GM13977 (cell line): Measurements from ENCODE around the gene ITSN1.

Experiments used
- DNase-seq: peaks from one replicate; pipeline ENCODE4 v3.0.0; 2012; ENCODE audit warnings: low spot score
- in situ Hi-C: fragments of 300-500 bp; cut with MboI; formaldehyde crosslinking; loops from one replicate; pipeline ENCODE4 v1.12.0; 2022; ENCODE audit warnings: low sequenced_read_pairs, low pct_unique_long_range_greater_than_20kb, mixed read lengths, inconsistent platforms; ENCODE audit not compliant: unreplicated experiment
- TF ChIP-seq, protein P1 (sequence below): IDR thresholded peaks from 2 replicates; pipeline ENCODE4 v1.5.1; 2012; ENCODE audit warnings: mild to moderate bottlenecking, control low read depth; ENCODE audit not compliant: insufficient read depth; ENCODE audit errors: extremely low read depth, missing control alignments

Gene ITSN1

GRCh38 chr21:33734291-33734690, 92.0 kb downstream of the ITSN1 start:
- in situ Hi-C loops: no loop called here
- TF ChIP-seq, protein P1, sequence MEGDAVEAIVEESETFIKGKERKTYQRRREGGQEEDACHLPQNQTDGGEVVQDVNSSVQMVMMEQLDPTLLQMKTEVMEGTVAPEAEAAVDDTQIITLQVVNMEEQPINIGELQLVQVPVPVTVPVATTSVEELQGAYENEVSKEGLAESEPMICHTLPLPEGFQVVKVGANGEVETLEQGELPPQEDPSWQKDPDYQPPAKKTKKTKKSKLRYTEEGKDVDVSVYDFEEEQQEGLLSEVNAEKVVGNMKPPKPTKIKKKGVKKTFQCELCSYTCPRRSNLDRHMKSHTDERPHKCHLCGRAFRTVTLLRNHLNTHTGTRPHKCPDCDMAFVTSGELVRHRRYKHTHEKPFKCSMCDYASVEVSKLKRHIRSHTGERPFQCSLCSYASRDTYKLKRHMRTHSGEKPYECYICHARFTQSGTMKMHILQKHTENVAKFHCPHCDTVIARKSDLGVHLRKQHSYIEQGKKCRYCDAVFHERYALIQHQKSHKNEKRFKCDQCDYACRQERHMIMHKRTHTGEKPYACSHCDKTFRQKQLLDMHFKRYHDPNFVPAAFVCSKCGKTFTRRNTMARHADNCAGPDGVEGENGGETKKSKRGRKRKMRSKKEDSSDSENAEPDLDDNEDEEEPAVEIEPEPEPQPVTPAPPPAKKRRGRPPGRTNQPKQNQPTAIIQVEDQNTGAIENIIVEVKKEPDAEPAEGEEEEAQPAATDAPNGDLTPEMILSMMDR: no peak

GRCh38 chr21:33734818-33735217, 92.5 kb downstream of the ITSN1 start:
- TF ChIP-seq, protein P1: no peak
- in situ Hi-C loops: no loop called here
- no peak for DNase-seq

More at GRCh38 chr21:33734291-33734690, 92.0 kb downstream of the ITSN1 start:
- DNase-seq: no peak

- TF ChIP-seq, protein P1: no peak
- no peak for DNase-seq
- in situ Hi-C loops: no loop called here
These were observed 94.3 kb downstream of the ITSN1 start for GRCh38 chr21:33736569-33736968.

- DNase-seq: no peak
- in situ Hi-C loops: no loop called here
- TF ChIP-seq, protein P1: no peak
These were observed 97.4 kb downstream of the ITSN1 start for GRCh38 chr21:33739701-33740100.

GRCh38 chr21:33747420-33747819, 105.1 kb downstream of the ITSN1 start:
- in situ Hi-C loops: no loop called here
- DNase-seq: no peak
- TF ChIP-seq, protein P1: no peak

GRCh38 chr21:33748903-33749302, 106.6 kb downstream of the ITSN1 start:
- in situ Hi-C loops: no loop called here
- DNase-seq: no peak
- TF ChIP-seq, protein P1: no peak

GRCh38 chr21:33750017-33750416, 107.7 kb downstream of the ITSN1 start:
- TF ChIP-seq, protein P1: no peak
- in situ Hi-C loops: no loop called here
- DNase-seq: no peak
